BE2C (cell line): ENCODE data around the gene ERI3.

Experiments used
- DNase-seq: peaks from one replicate; pipeline ENCODE4 v3.0.0-alpha.2; 2020
- H3K27me3 ChIP-seq: fragments of 250-450 bp; sonication (Bioruptor Pico); 2 replicates; pipeline ENCODE4 v1.5.1; 2020; ENCODE audit warnings: mild to moderate bottlenecking
- H3K36me3 ChIP-seq: fragments of 250-450 bp; sonication (Bioruptor Pico); 2 replicates; pipeline ENCODE4 v1.5.1; 2020; ENCODE audit warnings: mild to moderate bottlenecking
- H3K4me1 ChIP-seq: fragments of 250-450 bp; sonication (Bioruptor Pico); 2 replicates; pipeline ENCODE4 v1.5.1; 2020
- H3K4me3 ChIP-seq: 2 replicates; pipeline ENCODE4 v1.5.1; 2011; ENCODE audit warnings: low read depth, low read length
- H3K9me3 ChIP-seq: fragments of 250-450 bp; sonication (Bioruptor Pico); 2 replicates; pipeline ENCODE4 v1.5.1; 2020
- CTCF ChIP-seq: IDR thresholded peaks from 2 replicates; pipeline ENCODE4 v1.5.1; 2012; ENCODE audit warnings: mild to moderate bottlenecking, low read depth, low read length

ERI3 gene

GRCh38 chr1:44346184-44346583 lies 8.9 kb downstream of the ERI3 start:
- Histone ChIP-seq H3K4me1 (no peaks in the 10 kb centered on the region), H3K27me3 (no peaks in the 10 kb centered on the region), H3K36me3 (no peaks in the 10 kb centered on the region), H3K4me3 (no peak overlapping the region), H3K9me3 (no peaks in the 10 kb centered on the region)
- no peak for TF ChIP-seq CTCF
- DNase-seq = no peak

GRCh38 chr1:44345187-44345775 lies 9.8 kb downstream of the ERI3 start:
- no peaks in the 10 kb centered on the region for H3K36me3 ChIP-seq
- H3K4me3 ChIP-seq = no peak overlapping the region
- H3K4me1 ChIP-seq = no peaks in the 10 kb centered on the region
- TF ChIP-seq CTCF = no peak
- no peak for DNase-seq
- H3K9me3 ChIP-seq = no peaks in the 10 kb centered on the region
- H3K27me3 ChIP-seq = no peaks in the 10 kb centered on the region

GRCh38 chr1:44339731-44340130 lies 15.3 kb downstream of the ERI3 start:
- Histone ChIP-seq H3K4me1 (no peaks in the 10 kb centered on the region), H3K9me3 (no peaks in the 10 kb centered on the region), H3K36me3 (no peaks in the 10 kb centered on the region; the same call in none of the 2 replicates), H3K27me3 (no peaks in the 10 kb centered on the region), H3K4me3 (no peak overlapping the region)
- no peak for TF ChIP-seq CTCF
- no peak for DNase-seq

- H3K4me1 ChIP-seq = no peaks in the 10 kb centered on the region
- H3K4me3 ChIP-seq = no peak overlapping the region
- no peak for TF ChIP-seq CTCF
- H3K9me3 ChIP-seq = no peaks in the 10 kb centered on the region
- H3K27me3 ChIP-seq = no peaks in the 10 kb centered on the region
- no peak for DNase-seq
- H3K36me3 ChIP-seq = no peaks in the 10 kb centered on the region; the same call in none of the 2 replicates
Observed at GRCh38 chr1:44338136-44338535, 16.9 kb downstream of the ERI3 start.

- Histone ChIP-seq H3K4me3 (no peak overlapping the region), H3K36me3 (no peaks in the 10 kb centered on the region; the same call in none of the 2 replicates)
Observed at GRCh38 chr1:44336668-44337067, 18.4 kb downstream of the ERI3 start.

GRCh38 chr1:44334968-44335367 lies 20.1 kb downstream of the ERI3 start:
- H3K27me3 ChIP-seq = no peaks in the 10 kb centered on the region
- H3K9me3 ChIP-seq = no peaks in the 10 kb centered on the region
- H3K4me1 ChIP-seq = no peaks in the 10 kb centered on the region
- no peak for DNase-seq
- TF ChIP-seq CTCF = no peak
- no peaks in the 10 kb centered on the region; the same call in none of the 2 replicates for H3K36me3 ChIP-seq
- no peak overlapping the region for H3K4me3 ChIP-seq

More at GRCh38 chr1:44336668-44337067, 18.4 kb downstream of the ERI3 start:
- no peaks in the 10 kb centered on the region for H3K9me3 ChIP-seq
- no peaks in the 10 kb centered on the region for H3K27me3 ChIP-seq
- no peaks in the 10 kb centered on the region for H3K4me1 ChIP-seq
- TF ChIP-seq CTCF = no peak
- DNase-seq = no peak
